GM19463 (cell line): Measurements from ENCODE around the gene CYSRT1.

ENCODE experiments used
- ATAC-seq: cut with Tn5 transposase; IDR thresholded peaks from one replicate; pipeline ENCODE4 v1.9.1; 2021; ENCODE audit warnings: mild to moderate bottlenecking, moderate library complexity; ENCODE audit not compliant: unreplicated experiment

Gene CYSRT1

GRCh38 chr9:137223078-137223970 lies 1.6 kb upstream of the CYSRT1 start:
- peak; percentile 65 for ATAC-seq

GRCh38 chr9:137225699-137226331 lies 841 bp downstream of the CYSRT1 start:
- no peak for ATAC-seq

- ATAC-seq, result no peak
Observed at GRCh38 chr9:137226338-137227053, 1.5 kb downstream of the CYSRT1 start.

- ATAC-seq, result no peak
Observed at GRCh38 chr9:137227054-137227852, 2.3 kb downstream of the CYSRT1 start, which contains the start of gene RNF224. TSS of gene RNF224 (plus strand) at chr9:137227502. CDS start at chr9:137228336, 834 bp downstream.

DNA sequence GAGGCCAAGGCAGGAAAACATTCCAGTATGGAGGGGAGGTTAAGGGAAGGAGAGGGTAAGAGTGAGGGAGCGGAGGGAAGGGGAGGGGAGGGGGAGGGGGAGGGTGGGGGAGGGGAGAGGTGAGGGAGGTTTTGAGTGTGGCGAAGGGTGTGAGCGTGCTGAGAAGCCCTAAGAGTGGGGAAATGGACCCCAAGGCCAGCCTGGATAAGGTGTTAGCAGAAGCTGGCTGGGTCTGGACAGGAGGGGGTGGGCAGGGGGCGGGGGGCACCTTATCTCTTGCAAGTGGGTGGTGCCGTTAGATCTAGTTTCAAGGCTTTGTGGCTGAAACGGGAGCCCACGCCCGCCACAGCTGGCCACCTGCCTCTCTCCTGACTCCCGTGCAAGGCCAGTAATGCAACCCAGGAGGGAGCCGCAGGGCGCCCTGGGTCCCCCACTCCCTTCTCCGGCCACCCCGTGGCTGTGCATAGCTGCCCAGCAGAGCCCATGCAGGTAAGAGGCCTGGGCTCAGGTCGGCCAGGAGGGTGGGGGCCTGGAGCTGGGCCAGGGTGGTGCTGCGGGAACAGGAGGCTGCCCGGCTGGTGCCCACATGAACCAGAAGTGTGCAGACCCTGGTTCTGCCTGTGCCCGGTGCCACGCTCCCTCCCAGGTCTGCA lies 3.0 kb downstream of the CYSRT1 start:
- no peak for ATAC-seq

GRCh38 chr9:137228506-137228967 lies 3.6 kb downstream of the CYSRT1 start:
- no peak for ATAC-seq

- no peak for ATAC-seq
Observed at GRCh38 chr9:137228968-137229896, 4.3 kb downstream of the CYSRT1 start.

- ATAC-seq, result no peak
Observed at GRCh38 chr9:137229903-137230704, 5.1 kb downstream of the CYSRT1 start.

DNA sequence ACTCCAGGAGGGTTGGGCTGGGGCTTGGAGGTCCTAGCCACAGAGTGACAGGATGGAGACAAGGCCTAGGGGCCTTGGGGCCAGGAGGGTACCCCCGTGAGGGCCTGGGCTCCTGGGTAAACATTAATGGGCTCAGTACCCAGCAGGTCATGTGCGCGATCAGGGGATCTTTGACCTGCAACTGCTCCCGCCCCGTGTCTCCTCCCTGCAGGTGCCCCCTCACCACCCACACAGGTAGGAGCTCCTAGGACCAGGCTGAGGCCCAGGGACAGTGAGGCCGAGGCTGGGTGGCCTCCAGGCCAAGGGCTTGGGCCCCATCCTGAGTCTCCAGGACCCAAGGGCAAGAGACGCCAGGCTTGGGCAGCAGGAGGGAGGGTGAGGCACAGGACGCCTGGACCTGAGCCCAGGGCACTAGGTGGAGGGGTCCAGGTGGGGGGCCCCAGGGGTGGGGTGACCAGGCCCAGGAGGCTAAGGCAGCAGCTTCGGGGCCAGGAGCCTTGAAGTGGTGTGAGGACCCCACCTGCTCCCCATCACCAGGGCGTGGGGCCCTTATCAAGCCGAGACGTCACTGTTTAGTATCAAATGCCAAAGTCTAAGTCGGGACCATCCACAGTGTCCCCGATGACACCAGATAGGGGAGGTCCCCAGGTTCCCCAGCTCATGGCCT lies 5.9 kb downstream of the CYSRT1 start, which contains the start of gene SLC34A3:
TSS of gene SLC34A3 (plus strand) at position 197 of the 667 bp plus-strand sequence. CDS start 802 bp downstream, outside the sequence.
- ATAC-seq, result no peak

- ATAC-seq, result no peak
Observed at GRCh38 chr9:137231372-137232039, 6.5 kb downstream of the CYSRT1 start.

DNA sequence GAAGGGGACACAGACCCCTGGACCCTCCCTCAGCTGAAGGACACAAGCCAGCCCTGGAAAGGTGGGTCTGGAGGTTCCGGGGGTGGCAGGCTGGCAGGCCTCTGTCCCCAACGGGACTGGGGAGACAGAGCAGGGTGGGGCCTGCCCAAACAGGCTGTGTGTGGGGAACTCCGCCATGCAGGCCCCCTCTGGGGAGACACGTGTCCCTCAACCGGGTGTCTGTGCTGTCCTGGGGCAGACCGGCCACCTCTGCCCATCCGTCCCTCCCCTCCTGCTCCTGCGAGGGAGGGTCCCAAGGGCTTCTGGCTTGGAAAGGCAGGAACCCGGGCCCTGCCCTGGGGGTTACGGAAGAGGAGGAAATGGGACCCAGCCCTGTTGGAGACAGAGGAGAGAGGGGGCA lies 7.1 kb downstream of the CYSRT1 start:
- ATAC-seq, result no peak

- ATAC-seq, result no peak
Observed at GRCh38 chr9:137232510-137232909, 7.5 kb downstream of the CYSRT1 start.

DNA sequence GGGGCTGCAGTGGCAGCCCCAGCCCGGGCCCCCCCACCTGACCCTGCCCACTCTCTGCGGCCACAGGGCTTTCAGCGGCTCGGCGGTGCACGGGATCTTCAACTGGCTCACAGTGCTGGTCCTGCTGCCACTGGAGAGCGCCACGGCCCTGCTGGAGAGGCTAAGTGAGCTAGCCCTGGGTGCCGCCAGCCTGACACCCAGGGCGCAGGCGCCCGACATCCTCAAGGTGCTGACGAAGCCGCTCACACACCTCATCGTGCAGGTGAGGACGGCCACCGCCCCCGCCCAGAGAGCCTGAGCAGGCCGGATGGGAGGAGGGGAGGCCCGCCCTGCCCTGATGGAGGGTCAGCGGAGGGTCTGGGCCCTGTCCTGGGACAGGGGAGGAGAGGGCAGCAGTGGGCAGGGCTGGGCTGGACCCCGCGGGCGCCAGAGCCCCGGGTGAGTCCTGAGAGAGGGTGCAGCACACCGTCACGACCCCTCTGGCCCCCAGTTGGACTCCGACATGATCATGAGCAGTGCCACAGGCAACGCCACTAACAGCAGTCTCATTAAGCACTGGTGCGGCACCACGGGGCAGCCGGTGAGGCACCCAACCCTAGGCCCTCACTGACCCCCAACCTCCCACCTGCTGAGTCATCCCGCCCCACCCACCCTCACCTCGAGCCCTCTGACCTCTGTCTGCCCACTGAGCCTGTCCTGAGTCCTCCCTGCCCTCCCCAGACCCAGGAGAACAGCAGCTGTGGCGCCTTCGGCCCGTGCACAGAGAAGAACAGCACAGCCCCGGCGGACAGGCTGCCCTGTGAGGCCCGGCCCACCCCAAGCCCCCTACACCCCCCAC lies 8.4 kb downstream of the CYSRT1 start:
- no peak for ATAC-seq

DNA sequence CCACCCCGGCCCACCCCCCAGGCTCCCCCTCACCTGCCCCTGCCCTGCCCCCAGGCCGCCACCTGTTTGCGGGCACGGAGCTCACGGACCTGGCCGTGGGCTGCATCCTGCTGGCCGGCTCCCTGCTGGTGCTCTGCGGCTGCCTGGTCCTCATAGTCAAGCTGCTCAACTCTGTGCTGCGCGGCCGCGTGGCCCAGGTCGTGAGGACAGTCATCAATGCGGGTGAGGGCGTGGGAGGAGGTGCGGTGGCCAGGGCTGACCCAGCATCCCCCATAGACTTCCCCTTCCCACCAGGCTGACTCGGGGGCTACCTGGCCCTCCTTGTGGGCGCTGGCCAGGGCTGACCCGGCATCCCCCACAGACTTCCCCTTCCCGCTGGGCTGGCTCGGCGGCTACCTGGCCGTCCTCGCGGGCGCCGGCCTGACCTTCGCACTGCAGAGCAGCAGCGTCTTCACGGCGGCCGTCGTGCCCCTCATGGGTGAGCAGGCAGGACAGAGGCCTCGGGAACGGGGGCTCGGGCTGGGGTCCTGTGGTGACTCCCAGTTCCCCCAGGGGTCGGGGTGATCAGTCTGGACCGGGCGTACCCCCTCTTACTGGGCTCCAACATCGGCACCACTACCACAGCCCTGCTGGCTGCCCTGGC lies 9.2 kb downstream of the CYSRT1 start:
- no peak for ATAC-seq

DNA sequence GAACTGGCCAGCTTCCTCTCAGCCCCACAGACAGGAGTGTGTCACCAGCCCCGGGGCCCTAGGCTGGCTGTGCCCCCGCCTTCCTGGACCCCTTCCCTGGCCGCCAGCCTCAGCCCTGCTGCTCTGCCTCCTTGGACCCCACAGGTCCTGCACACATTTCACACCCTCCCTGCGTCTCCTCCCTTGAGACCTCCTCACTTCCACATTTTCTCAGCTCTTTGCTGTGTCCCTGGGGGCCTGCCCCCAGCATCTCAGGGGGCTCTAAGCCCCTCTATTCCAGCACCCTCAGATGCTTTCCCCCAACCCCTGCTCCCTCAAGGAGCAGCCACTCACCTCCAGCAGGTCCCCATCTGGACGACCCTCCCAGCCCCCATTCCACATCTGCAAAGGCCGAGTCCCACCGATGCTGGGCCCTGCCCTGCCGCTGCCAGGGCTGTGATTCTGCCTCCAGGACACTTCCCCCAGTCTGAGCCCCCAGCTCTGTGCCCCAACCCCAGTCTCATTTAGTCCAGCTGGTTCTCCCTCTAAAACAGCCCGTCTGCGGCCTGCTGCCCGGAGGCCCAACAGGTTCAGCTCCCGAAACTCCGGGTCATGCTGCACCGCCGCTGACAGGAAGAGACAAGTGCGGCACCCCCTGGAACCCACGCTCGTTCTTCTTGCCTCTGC lies 9.9 kb downstream of the CYSRT1 start:
- no peak for ATAC-seq
